Suprapubic skin (tissue), 4 donors: Measurements from ENCODE around the gene RFPL1. TPM values are rescaled to one million over a fixed set of nuclear protein-coding genes. Genes with fewer than 3 reads are reported as not detected.

Source experiments
- DNase-seq, 2 donors: peaks; one replicate each; pipeline ENCODE4 v3.0.0-alpha.2; 2019; ENCODE audit warnings: low spot score in 2 of 2
- H3K27ac ChIP-seq: fragments of 200-600 bp; sonication (generic); one replicate; pipeline ENCODE4 v1.5.1; 2019
- H3K27me3 ChIP-seq: fragments of 200-600 bp; sonication (generic); one replicate; pipeline ENCODE4 v1.5.1; 2019
- H3K36me3 ChIP-seq: fragments of 200-600 bp; sonication (generic); one replicate; pipeline ENCODE4 v1.5.1; 2019
- H3K4me1 ChIP-seq: fragments of 200-600 bp; sonication (generic); one replicate; pipeline ENCODE4 v1.5.1; 2019
- H3K4me3 ChIP-seq: fragments of 200-600 bp; sonication (generic); one replicate; pipeline ENCODE4 v1.5.1; 2019; ENCODE audit warnings: mild to moderate bottlenecking
- H3K9me3 ChIP-seq: fragments of 200-600 bp; sonication (generic); one replicate; pipeline ENCODE4 v1.5.1; 2019
- EP300 ChIP-seq: sonication (generic); formaldehyde crosslinking; IDR thresholded peaks from one replicate; pipeline ENCODE4 v1.6.1; 2017; ENCODE audit warnings: antibody characterized with exemption
- POLR2A ChIP-seq, 2 donors: fragments of 450-650 bp; IDR thresholded peaks; one replicate each; pipeline ENCODE4 v1.6.1; 2017; ENCODE audit warnings: antibody characterized with exemption in 2 of 2, mild to moderate bottlenecking in 2 of 2, moderate library complexity in 2 of 2
- POLR2AphosphoS5 ChIP-seq, 3 donors: sonication (generic); formaldehyde crosslinking; IDR thresholded peaks; one replicate each; pipeline ENCODE4 v1.6.1; 2017; ENCODE audit warnings: antibody characterized with exemption in 3 of 3
- WGBS: methylation state at CpG from one replicate; pipeline ENCODE4 v1.1.5; 2018; 5-methylcytosine and 5-hydroxymethylcytosine counted together
- total RNA-seq, 4 donors: library from RNA; depleted of rRNA; stranded (reverse); fragments of >200 nt; gene quantifications; one replicate each; pipeline ENCODE4 v1.1.0, GENCODE V29; 2016
- TF ChIP-seq, protein P1 (sequence below), 2 donors: fragments of 200-600 bp in 1 of 2; fragments of 450-650 bp in 1 of 2; sonication (generic) in 1 of 2; IDR thresholded peaks; one replicate each; pipeline ENCODE4 v1.5.1; 2016 to 2019; ENCODE audit warnings: antibody characterized with exemption in 2 of 2, mild to moderate bottlenecking in 1 of 2, moderate library complexity in 1 of 2

Gene RFPL1
- total RNA-seq, 4 donors from 2014 or later, result 0.64 TPM; not detected in 3

DNA sequence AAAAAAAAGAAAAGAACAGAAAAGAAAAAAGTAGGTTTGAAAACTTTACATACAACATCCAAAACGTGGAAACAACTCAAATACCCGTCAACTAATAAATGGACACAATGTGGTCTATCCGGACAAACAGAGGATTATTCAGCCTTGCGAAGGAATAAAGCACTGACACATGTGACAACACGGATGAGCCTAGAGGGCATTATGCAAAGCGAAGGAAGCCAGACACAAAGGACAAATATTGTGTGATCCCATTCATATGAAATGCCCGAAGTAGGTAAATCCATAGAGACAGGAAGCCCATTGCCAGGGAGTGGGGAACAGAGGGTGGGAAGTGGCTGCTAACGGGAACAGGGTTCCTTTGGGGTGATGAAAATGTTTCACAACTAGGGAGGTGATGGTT, 11.8 kb downstream of the RFPL1 start:
- H3K27ac ChIP-seq, result no peak overlapping the region
- no peaks in the 10 kb centered on the region for H3K27me3 ChIP-seq
- TF ChIP-seq, protein P1, sequence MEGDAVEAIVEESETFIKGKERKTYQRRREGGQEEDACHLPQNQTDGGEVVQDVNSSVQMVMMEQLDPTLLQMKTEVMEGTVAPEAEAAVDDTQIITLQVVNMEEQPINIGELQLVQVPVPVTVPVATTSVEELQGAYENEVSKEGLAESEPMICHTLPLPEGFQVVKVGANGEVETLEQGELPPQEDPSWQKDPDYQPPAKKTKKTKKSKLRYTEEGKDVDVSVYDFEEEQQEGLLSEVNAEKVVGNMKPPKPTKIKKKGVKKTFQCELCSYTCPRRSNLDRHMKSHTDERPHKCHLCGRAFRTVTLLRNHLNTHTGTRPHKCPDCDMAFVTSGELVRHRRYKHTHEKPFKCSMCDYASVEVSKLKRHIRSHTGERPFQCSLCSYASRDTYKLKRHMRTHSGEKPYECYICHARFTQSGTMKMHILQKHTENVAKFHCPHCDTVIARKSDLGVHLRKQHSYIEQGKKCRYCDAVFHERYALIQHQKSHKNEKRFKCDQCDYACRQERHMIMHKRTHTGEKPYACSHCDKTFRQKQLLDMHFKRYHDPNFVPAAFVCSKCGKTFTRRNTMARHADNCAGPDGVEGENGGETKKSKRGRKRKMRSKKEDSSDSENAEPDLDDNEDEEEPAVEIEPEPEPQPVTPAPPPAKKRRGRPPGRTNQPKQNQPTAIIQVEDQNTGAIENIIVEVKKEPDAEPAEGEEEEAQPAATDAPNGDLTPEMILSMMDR (IDR thresholded peaks at IDR 0.05), result no peak
- TF ChIP-seq POLR2A (IDR thresholded peaks at IDR 0.05), result no peak
- no peak for TF ChIP-seq POLR2AphosphoS5 (IDR thresholded peaks at IDR 0.05)
- no peak for TF ChIP-seq EP300
- no peak for DNase-seq
- H3K36me3 ChIP-seq, result no peaks in the 10 kb centered on the region
- H3K4me1 ChIP-seq, result no peaks in the 10 kb centered on the region
- H3K9me3 ChIP-seq, result no peaks in the 10 kb centered on the region
- H3K4me3 ChIP-seq, result no peak overlapping the region
- 72% methylated on average over 8 of the region's 8 CpGs for WGBS

DNA sequence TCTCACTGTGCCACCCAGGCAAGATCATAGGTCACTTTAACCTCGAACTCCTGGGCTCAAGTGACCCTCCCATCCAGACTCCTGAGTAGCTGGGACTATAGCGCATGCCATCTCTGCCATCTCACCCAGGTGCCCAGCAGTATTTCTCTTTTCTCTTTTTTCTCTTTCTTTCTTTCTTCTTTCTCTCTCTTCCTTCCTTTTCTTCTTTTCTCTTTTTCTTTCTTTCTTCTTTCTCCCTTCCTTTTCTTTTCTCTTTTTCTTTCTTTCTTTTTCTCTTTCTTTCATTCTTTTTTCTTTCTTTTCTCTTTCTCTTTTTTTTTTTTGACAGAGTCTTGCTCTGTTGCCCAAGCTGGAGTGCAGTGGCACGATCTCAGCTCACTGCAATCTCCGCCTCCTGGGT, 13.5 kb downstream of the RFPL1 start:
- no peak for TF ChIP-seq EP300
- no peak for TF ChIP-seq POLR2A (IDR thresholded peaks at IDR 0.05)
- no peak for TF ChIP-seq POLR2AphosphoS5 (IDR thresholded peaks at IDR 0.05)
- TF ChIP-seq, protein P1 (IDR thresholded peaks at IDR 0.05), result no peak
- no peaks in the 10 kb centered on the region for H3K36me3 ChIP-seq
- 94% methylated on average over 4 of the region's 4 CpGs for WGBS
- no peak for DNase-seq
- no peak overlapping the region for H3K27ac ChIP-seq
- no peaks in the 10 kb centered on the region for H3K4me1 ChIP-seq
- no peak overlapping the region for H3K4me3 ChIP-seq
- H3K9me3 ChIP-seq, result no peaks in the 10 kb centered on the region
- no peaks in the 10 kb centered on the region for H3K27me3 ChIP-seq

DNA sequence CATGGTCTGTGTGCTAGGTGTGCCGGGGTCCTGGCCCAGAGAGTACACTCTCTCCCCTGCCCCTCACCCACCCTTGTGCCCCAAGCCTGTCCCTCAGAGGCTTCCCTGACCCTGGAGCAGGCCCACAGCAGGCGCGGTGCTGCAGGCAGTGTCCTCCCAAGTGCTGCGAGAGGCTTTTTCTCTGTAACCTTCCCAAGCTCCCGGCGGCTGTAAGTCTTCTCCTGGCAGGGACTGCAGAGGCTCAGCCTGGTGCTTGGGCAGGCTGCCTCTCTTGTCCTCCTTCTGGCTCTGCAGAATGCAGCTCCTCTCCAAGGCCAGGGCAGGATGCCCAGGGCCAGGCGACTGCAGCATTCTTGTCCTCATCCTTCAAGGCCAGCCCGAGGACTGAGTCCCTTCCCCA, 15.9 kb downstream of the RFPL1 start:
- H3K36me3 ChIP-seq, result no peaks in the 10 kb centered on the region
- H3K4me3 ChIP-seq, result no peak overlapping the region
- no peak overlapping the region for H3K27ac ChIP-seq
- no peaks in the 10 kb centered on the region for H3K4me1 ChIP-seq
- DNase-seq, result no peak
- 59% methylated on average over 7 of the region's 8 CpGs for WGBS
- H3K27me3 ChIP-seq, result no peaks in the 10 kb centered on the region
- no peak for TF ChIP-seq POLR2AphosphoS5 (IDR thresholded peaks at IDR 0.05)
- TF ChIP-seq, protein P1 (IDR thresholded peaks at IDR 0.05), result no peak
- no peak for TF ChIP-seq POLR2A (IDR thresholded peaks at IDR 0.05)
- TF ChIP-seq EP300, result no peak
- no peaks in the 10 kb centered on the region for H3K9me3 ChIP-seq

DNA sequence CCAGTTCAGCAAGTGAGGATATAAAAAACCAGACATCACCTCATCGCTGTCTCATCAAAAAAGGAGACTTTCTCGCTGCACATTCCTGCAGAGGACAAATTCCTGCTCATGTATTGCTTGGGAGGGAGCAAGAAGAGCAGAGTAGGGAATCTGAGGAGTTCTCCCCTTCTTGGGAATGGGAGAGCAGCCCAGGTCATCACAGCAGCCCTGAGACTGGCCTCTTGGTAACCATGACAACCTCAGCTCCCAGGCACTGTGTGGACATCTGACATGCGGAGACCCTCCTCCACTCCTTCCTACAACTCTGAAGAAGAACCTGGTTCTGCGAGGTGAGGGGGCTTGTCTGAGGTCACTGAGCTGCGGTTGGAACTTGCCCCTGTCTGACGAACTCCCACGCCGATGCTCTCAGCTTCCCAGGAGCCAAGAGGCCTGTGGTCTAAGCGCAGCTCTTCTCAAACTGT, 17.9 kb downstream of the RFPL1 start:
- no peak overlapping the region for H3K27ac ChIP-seq
- 60% methylated on average over 9 of the region's 9 CpGs for WGBS
- no peak for DNase-seq
- H3K4me3 ChIP-seq, result no peak overlapping the region
- H3K4me1 ChIP-seq, result no peaks in the 10 kb centered on the region
- no peaks in the 10 kb centered on the region for H3K27me3 ChIP-seq
- no peaks in the 10 kb centered on the region for H3K36me3 ChIP-seq
- H3K9me3 ChIP-seq, result no peaks in the 10 kb centered on the region
- no peak for TF ChIP-seq EP300
- TF ChIP-seq, protein P1 (IDR thresholded peaks at IDR 0.05), result no peak
- TF ChIP-seq POLR2AphosphoS5 (IDR thresholded peaks at IDR 0.05), result no peak
- no peak for TF ChIP-seq POLR2A (IDR thresholded peaks at IDR 0.05)

DNA sequence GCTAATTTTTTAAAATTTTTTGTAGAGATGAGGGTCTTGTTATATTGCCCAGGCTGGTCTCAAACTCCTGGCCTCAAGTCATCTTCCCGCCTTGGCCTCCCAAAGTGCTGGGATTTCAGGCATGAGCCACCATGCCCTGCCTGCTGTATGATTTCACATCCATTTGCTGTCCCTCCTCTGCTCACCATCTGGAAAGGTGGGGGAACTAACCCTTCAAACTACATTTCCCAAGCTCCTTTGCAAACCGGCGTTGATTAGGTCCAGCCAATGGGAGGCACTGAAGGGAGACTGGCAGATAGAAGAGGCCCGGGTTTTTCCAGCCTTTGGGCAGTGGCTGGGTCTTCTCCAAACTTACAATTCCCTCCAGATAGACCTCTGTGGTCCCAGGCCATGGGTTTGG, 19.3 kb downstream of the RFPL1 start:
- DNase-seq, result no peak
- 38% methylated on average over 4 of the region's 4 CpGs for WGBS
- no peak overlapping the region for H3K27ac ChIP-seq
- no peak overlapping the region for H3K4me3 ChIP-seq
- no peaks in the 10 kb centered on the region for H3K36me3 ChIP-seq
- no peaks in the 10 kb centered on the region for H3K9me3 ChIP-seq
- H3K27me3 ChIP-seq, result no peaks in the 10 kb centered on the region
- no peaks in the 10 kb centered on the region for H3K4me1 ChIP-seq
- no peak for TF ChIP-seq POLR2A (IDR thresholded peaks at IDR 0.05)
- TF ChIP-seq POLR2AphosphoS5 (IDR thresholded peaks at IDR 0.05), result no peak
- TF ChIP-seq EP300, result no peak
- TF ChIP-seq, protein P1 (IDR thresholded peaks at IDR 0.05), result no peak
